ENCODE data around the gene TEDC1.

DNA sequence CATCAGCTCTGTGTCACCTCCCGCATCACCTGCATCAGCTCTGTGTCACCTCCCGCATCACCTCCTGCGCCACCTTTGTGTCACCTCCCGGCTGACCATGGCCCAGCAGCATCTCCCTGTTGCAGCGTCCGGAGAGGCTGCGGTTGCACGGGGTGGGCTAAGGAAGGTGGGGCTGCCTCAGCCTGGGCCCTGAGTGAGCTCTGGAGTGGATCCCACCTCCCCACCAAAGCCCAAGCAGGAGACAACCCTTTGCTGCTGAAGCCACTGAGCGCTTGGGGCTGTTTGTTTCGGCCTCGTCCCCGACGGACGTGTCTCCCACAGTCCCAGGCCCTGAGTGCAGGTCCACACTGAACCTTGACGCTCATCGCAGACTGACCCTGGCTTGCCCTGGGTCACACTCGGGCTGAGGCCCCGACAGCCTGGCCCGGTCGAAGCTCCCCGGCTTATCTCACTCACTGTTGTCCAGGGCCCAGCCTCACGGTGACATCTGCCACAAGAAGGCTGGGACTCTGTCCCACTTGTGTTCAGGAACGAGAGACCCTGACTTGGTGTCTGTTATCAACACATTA, 47.5 kb downstream of the TEDC1 start:
- TF ChIP-seq REST (IDR thresholded peaks at IDR 0.05; ENCODE audit: insufficient read depth in 1 of 2, low read depth in 2 of 2, low read length in 2 of 2) (no peak), TAF1 (IDR thresholded peaks at IDR 0.05; ENCODE audit: borderline replicate concordance, insufficient read depth, low read length) (no peak)
